Vagina (tissue), 2 donors: ENCODE results near the gene PRKCB.

Experiments used
- POLR2AphosphoS5 ChIP-seq, 2 donors: sonication (generic); formaldehyde crosslinking; IDR thresholded peaks; one replicate each; pipeline ENCODE4 v1.9.0; 2017; ENCODE audit warnings: antibody characterized with exemption in 2 of 2, mild to moderate bottlenecking in 2 of 2, low read depth in 1 of 2; ENCODE audit not compliant: insufficient read depth in 1 of 2
- TF ChIP-seq, protein P1 (sequence below), 3 experiments: fragments of 450-650 bp in 2 of 3; fragments of 200-600 bp in 1 of 3; sonication (generic) in 1 of 3; IDR thresholded peaks; one replicate each; pipeline ENCODE4 v1.5.1; 2017 to 2019; ENCODE audit warnings: antibody characterized with exemption in 3 of 3, mild to moderate bottlenecking in 2 of 3, moderate library complexity in 2 of 3

- no peak for TF ChIP-seq POLR2AphosphoS5 (IDR thresholded peaks at IDR 0.05; ENCODE audit: insufficient read depth in 1 of 2, low read depth in 1 of 2)
- TF ChIP-seq, protein P1, sequence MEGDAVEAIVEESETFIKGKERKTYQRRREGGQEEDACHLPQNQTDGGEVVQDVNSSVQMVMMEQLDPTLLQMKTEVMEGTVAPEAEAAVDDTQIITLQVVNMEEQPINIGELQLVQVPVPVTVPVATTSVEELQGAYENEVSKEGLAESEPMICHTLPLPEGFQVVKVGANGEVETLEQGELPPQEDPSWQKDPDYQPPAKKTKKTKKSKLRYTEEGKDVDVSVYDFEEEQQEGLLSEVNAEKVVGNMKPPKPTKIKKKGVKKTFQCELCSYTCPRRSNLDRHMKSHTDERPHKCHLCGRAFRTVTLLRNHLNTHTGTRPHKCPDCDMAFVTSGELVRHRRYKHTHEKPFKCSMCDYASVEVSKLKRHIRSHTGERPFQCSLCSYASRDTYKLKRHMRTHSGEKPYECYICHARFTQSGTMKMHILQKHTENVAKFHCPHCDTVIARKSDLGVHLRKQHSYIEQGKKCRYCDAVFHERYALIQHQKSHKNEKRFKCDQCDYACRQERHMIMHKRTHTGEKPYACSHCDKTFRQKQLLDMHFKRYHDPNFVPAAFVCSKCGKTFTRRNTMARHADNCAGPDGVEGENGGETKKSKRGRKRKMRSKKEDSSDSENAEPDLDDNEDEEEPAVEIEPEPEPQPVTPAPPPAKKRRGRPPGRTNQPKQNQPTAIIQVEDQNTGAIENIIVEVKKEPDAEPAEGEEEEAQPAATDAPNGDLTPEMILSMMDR (IDR thresholded peaks at IDR 0.05) = no peak
These were observed 126.2 kb downstream of the PRKCB start for GRCh38 chr16:23962001-23962400.
